Prostate gland (tissue), 2 donors: ENCODE results near the gene PALD1. TPM values are rescaled to one million over a fixed set of nuclear protein-coding genes. Genes with fewer than 3 reads are reported as not detected.

Experiments
- DNase-seq: peaks from one replicate; pipeline ENCODE4 v3.0.0-alpha.2; 2019; ENCODE audit warnings: low spot score
- H3K27ac ChIP-seq, 2 donors: fragments of 200-600 bp; sonication (generic); 2 replicates each; pipeline ENCODE4 v1.5.1; 2017 to 2019
- H3K27me3 ChIP-seq: fragments of 200-600 bp; sonication (generic); replicated peaks from 2 replicates; pipeline ENCODE4 v1.5.1; 2019; ENCODE audit not compliant: insufficient read depth
- H3K36me3 ChIP-seq, 2 donors: fragments of 200-600 bp; sonication (generic); 1 replicate in 1 of 2; 2 replicates in 1 of 2; pipeline versions ENCODE4 v1.5.1 to v1.8.1; 2017 to 2019
- H3K4me1 ChIP-seq: fragments of 200-600 bp; sonication (generic); replicated peaks from 2 replicates; pipeline ENCODE4 v1.5.1; 2019
- H3K4me3 ChIP-seq, 2 donors: fragments of 200-600 bp; sonication (generic); 2 replicates each; pipeline ENCODE4 v1.5.1; 2017 to 2019
- H3K9me3 ChIP-seq: fragments of 200-600 bp; sonication (generic); 2 replicates; pipeline ENCODE4 v1.5.1; 2017
- CTCF ChIP-seq, 4 experiments: fragments of 200-600 bp in 2 of 4; fragments of 450-650 bp in 2 of 4; sonication (generic) in 2 of 4; IDR thresholded peaks; 1 replicate in 3 of 4; 2 replicates in 1 of 4; pipeline ENCODE4 v1.5.1; 2016 to 2019; ENCODE audit warnings: antibody characterized with exemption in 4 of 4, mild to moderate bottlenecking in 2 of 4, moderate library complexity in 2 of 4
- POLR2A ChIP-seq: fragments of 450-650 bp; IDR thresholded peaks from one replicate; pipeline ENCODE4 v1.6.1; 2016; ENCODE audit warnings: antibody characterized with exemption, mild to moderate bottlenecking
- POLR2AphosphoS5 ChIP-seq: sonication (generic); formaldehyde crosslinking; IDR thresholded peaks from one replicate; pipeline ENCODE4 v1.6.1; 2017; ENCODE audit warnings: antibody characterized with exemption
- WGBS: methylation state at CpG from one replicate; pipeline ENCODE4 v1.1.5; 2018; 5-methylcytosine and 5-hydroxymethylcytosine counted together
- intact Hi-C: fragments of 100-400 bp; cut with DNase I; formaldehyde crosslinking; loops from one replicate; pipeline ENCODE4 v1.14.2; 2022
- total RNA-seq, 2 donors: library from RNA; depleted of rRNA; stranded (reverse); fragments of >200 nt; gene quantifications; one replicate each; pipeline ENCODE4 v1.1.0, GENCODE V29; 2016

The PALD1 gene
- total RNA-seq, 2 donors from 2014 or later: 6.6 to 12.4 TPM

DNA sequence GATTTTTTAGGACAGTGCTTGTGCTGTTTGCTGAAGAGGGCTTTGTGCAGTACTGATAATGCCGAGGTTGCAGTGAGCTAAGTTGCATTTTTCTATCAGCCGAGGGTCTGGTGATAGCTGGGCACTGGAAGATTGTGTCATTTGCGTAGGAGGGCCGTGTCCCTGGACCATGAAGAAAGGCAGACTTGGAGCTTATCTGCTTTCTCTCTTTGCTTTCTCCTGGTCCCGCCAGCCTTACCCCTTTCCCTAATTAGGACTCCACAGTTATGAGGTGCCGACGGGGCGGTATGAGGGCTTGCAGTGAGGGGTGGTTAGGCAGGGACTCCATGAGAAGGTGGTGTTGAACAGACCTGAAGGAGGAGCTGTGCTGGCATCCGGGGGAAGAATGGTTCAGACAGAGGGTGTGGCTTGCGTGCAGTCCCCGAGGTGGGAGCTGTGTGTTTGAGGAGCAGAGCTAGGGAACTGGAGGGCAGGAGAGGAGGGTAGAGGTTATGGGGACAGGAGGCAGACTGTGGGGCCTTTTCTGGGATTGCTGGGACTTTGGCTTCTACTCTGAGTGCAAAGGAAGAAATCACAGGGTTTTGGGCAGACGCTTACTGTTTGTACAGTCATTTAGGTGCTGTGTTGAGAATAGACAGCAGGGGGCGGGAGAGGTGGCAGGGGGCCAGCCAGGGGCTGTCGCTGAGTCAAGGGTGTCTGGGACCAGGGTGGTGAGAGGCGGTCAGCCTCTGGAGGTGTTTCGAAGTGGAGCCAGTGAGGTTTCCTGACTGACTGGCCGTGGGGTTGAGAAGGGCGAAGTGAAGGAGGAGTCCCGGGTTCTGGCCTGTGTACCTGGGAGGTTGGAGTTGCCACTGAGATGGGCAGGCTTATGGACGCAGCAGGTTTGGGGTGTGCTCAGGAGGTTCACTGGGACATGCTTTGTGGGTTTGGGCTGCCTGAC lies 80.6 kb downstream of the PALD1 start:
- Histone ChIP-seq H3K27ac (no peak overlapping the region), H3K4me1 (no peaks in the 10 kb centered on the region), H3K36me3 (no peaks in the 10 kb centered on the region), H3K27me3 (no peaks in the 10 kb centered on the region), H3K4me3 (no peak overlapping the region), H3K9me3 (no peaks in the 10 kb centered on the region)
- no peak for TF ChIP-seq POLR2A
- no peak for TF ChIP-seq POLR2AphosphoS5
- TF ChIP-seq CTCF (IDR thresholded peaks at IDR 0.05): peak in 3 of 4 experiments; percentile 27 to 67 (median 36)
- 35% methylated on average over 20 of the region's 20 CpGs for WGBS
- intact Hi-C loops: no loop called here
- DNase-seq: no peak

- TF ChIP-seq POLR2AphosphoS5 (no peak), CTCF (IDR thresholded peaks at IDR 0.05) (no peak), POLR2A (no peak)
- no peaks in the 10 kb centered on the region for H3K27me3 ChIP-seq
- H3K27ac ChIP-seq: no peak overlapping the region
- no peaks in the 10 kb centered on the region for H3K9me3 ChIP-seq
- intact Hi-C loops: no loop called here
- DNase-seq: no peak
- WGBS: 88% methylated on average over 5 of the region's 5 CpGs
- H3K4me3 ChIP-seq: no peak overlapping the region
- H3K36me3 ChIP-seq: no peaks in the 10 kb centered on the region
- no peaks in the 10 kb centered on the region for H3K4me1 ChIP-seq
Measured at GRCh38 chr10:70559861-70560260, 81.3 kb downstream of the PALD1 start.

GRCh38 chr10:70560511-70560941 lies 82.0 kb downstream of the PALD1 start:
- no peak overlapping the region for H3K4me3 ChIP-seq
- no peaks in the 10 kb centered on the region for H3K4me1 ChIP-seq
- H3K27ac ChIP-seq: no peak overlapping the region
- H3K9me3 ChIP-seq: no peaks in the 10 kb centered on the region
- H3K36me3 ChIP-seq: no peaks in the 10 kb centered on the region
- H3K27me3 ChIP-seq: no peaks in the 10 kb centered on the region
- TF ChIP-seq POLR2AphosphoS5: no peak
- intact Hi-C loops: no loop called here
- WGBS: 77% methylated on average over 14 of the region's 14 CpGs
- DNase-seq: no peak

DNA sequence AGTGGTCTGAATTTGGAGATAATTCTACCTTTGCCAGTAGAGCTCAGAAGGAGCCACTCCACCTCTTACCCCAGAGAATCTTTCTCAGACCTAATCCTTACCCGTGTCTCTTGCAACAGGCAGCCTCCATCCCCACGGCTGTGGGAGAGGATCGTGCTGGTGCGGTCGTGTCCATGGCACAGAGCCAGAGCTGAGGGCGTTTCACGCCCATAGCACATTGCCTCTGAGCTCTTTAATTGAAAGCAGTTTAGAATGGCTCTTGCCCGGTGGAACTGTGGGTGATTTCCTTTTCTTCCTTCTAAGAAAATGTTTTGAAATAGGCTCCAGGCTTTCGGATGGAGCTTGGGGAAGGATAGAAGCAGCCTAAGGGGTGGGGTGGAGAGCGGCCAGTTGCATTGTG lies 82.5 kb downstream of the PALD1 start:
- 47% methylated on average over 10 of the region's 10 CpGs for WGBS
- DNase-seq: no peak
- TF ChIP-seq CTCF (IDR thresholded peaks at IDR 0.05): no peak
- Histone ChIP-seq H3K36me3 (no peaks in the 10 kb centered on the region), H3K4me3 (no peak overlapping the region), H3K27me3 (no peaks in the 10 kb centered on the region), H3K4me1 (no peaks in the 10 kb centered on the region), H3K9me3 (no peaks in the 10 kb centered on the region), H3K27ac (no peak overlapping the region)
- intact Hi-C loops: no loop called here

- Histone ChIP-seq H3K4me1 (no peaks in the 10 kb centered on the region), H3K4me3 (no peak overlapping the region), H3K27me3 (no peaks in the 10 kb centered on the region), H3K27ac (no peak overlapping the region), H3K9me3 (no peaks in the 10 kb centered on the region), H3K36me3 (no peaks in the 10 kb centered on the region)
- no peak for DNase-seq
- WGBS: 84% methylated on average over 6 of the region's 6 CpGs
- intact Hi-C loops: no loop called here
- no peak for TF ChIP-seq POLR2A
- TF ChIP-seq POLR2AphosphoS5: no peak
- no peak for TF ChIP-seq CTCF (IDR thresholded peaks at IDR 0.05)
Measured at GRCh38 chr10:70561558-70561957, 83.0 kb downstream of the PALD1 start.
